GM23338 (cell line): ENCODE data around the gene TMEM204. TPM values are rescaled to one million over a fixed set of nuclear protein-coding genes. Genes with fewer than 3 reads are reported as not detected.

Experiments
- ATAC-seq: fragments of 200-7000 bp; cut with Tn5 transposase; 3 replicates; pipeline ENCODE4 v1.9.1; 2020
- DNase-seq: peaks from one replicate; pipeline ENCODE4 v3.0.0-alpha.2; 2015; ENCODE audit warnings: low spot score
- H2AFZ ChIP-seq: fragments of 200-600 bp; sonication (generic); 2 replicates; pipeline ENCODE4 v1.8.0; 2016; ENCODE audit warnings: antibody characterized with exemption, mild to moderate bottlenecking, moderate library complexity
- H3F3A ChIP-seq: fragments of 200-600 bp; sonication (generic); replicated peaks from 2 replicates; pipeline ENCODE4 v1.8.0; 2017; ENCODE audit warnings: antibody characterized with exemption, mixed run types, low read depth
- H3K27ac ChIP-seq: fragments of 200-600 bp; sonication (generic); 2 replicates; pipeline ENCODE4 v1.6.1; 2016; ENCODE audit warnings: low read depth
- H3K27me3 ChIP-seq: fragments of 200-600 bp; sonication (generic); 2 replicates; pipeline ENCODE4 v1.8.0; 2016; ENCODE audit warnings: mild to moderate bottlenecking, mixed run types, moderate library complexity; ENCODE audit not compliant: insufficient read depth
- H3K36me3 ChIP-seq: fragments of 200-600 bp; sonication (generic); 2 replicates; pipeline ENCODE4 v1.8.0; 2016; ENCODE audit warnings: mild to moderate bottlenecking; ENCODE audit not compliant: insufficient read depth
- H3K4me1 ChIP-seq: fragments of 200-600 bp; sonication (generic); 2 replicates; pipeline ENCODE4 v1.8.0; 2016; ENCODE audit warnings: mild to moderate bottlenecking, moderate library complexity; ENCODE audit not compliant: insufficient read depth
- H3K4me2 ChIP-seq: fragments of 200-600 bp; sonication (generic); 2 replicates; pipeline ENCODE4 v1.7.1; 2017; ENCODE audit warnings: mixed run types
- H3K4me3 ChIP-seq: fragments of 200-600 bp; sonication (generic); 2 replicates; pipeline ENCODE4 v1.6.1; 2016; ENCODE audit warnings: mixed run types
- H3K79me2 ChIP-seq: fragments of 200-600 bp; sonication (generic); replicated peaks from 2 replicates; pipeline ENCODE4 v1.8.0; 2017; ENCODE audit warnings: mild to moderate bottlenecking; ENCODE audit not compliant: insufficient read depth
- H3K9me2 ChIP-seq: fragments of 200-600 bp; sonication (generic); 2 replicates; pipeline ENCODE4 v1.8.0; 2017; ENCODE audit not compliant: insufficient read depth
- H4K20me1 ChIP-seq: fragments of 200-600 bp; sonication (generic); replicated peaks from 2 replicates; pipeline ENCODE4 v1.8.0; 2017; ENCODE audit warnings: mild to moderate bottlenecking; ENCODE audit not compliant: insufficient read depth
- H3K27ac Mint-ChIP-seq: 2 replicates; pipeline ENCODE4 v1.8.0; 2020; ENCODE audit warnings: inconsistent platforms, mild to moderate bottlenecking, moderate library complexity, mixed read lengths
- H3K27me3 Mint-ChIP-seq: 3 replicates; pipeline ENCODE4 v1.8.0; 2022; ENCODE audit warnings: low read depth, mild to moderate bottlenecking, moderate library complexity, mixed read lengths, inconsistent platforms; ENCODE audit not compliant: insufficient read depth, poor library complexity
- H3K36me3 Mint-ChIP-seq: 3 replicates; pipeline ENCODE4 v1.8.0; 2021; ENCODE audit warnings: low read depth, mild to moderate bottlenecking, inconsistent platforms, moderate library complexity, mixed read lengths
- H3K4me1 Mint-ChIP-seq: 3 replicates; pipeline ENCODE4 v1.8.0; 2020; ENCODE audit warnings: mild to moderate bottlenecking, inconsistent platforms, mixed read lengths
- H3K4me3 Mint-ChIP-seq: 3 replicates; pipeline ENCODE4 v1.8.0; 2021; ENCODE audit warnings: moderate library complexity, mild to moderate bottlenecking, inconsistent platforms, mixed read lengths
- H3K9me3 Mint-ChIP-seq: 3 replicates; pipeline ENCODE4 v1.8.0; 2020; ENCODE audit warnings: moderate library complexity, mild to moderate bottlenecking, inconsistent platforms, mixed read lengths
- CREB1 ChIP-seq: fragments of 250-450 bp; sonication (Bioruptor Pico); IDR thresholded peaks from 2 replicates; pipeline ENCODE4 v1.5.0; 2020; ENCODE audit warnings: low read depth, mild to moderate bottlenecking, moderate library complexity
- CTCF ChIP-seq, 2 experiments: fragments of 200-600 bp in 1 of 2; sonication (generic) in 1 of 2; conservative IDR thresholded peaks; 2 replicates each; pipeline versions ENCODE4 v1.5.1 to v1.6.1; 2016 to 2017; ENCODE audit warnings: antibody characterized with exemption in 2 of 2, low read depth in 2 of 2, mild to moderate bottlenecking in 2 of 2, moderate library complexity in 1 of 2
- ETS1 ChIP-seq: IDR thresholded peaks from 2 replicates; pipeline ENCODE4 v1.6.1; 2016; ENCODE audit warnings: antibody characterized with exemption
- EZH2 ChIP-seq: fragments of 200-600 bp; sonication (generic); IDR thresholded peaks from one replicate; pipeline ENCODE4 v1.8.0; 2017; ENCODE audit warnings: antibody characterized with exemption, mild to moderate bottlenecking, low read depth; ENCODE audit not compliant: unreplicated experiment
- EZH2phosphoT487 ChIP-seq: fragments of 200-600 bp; sonication (generic); IDR thresholded peaks from one replicate; pipeline ENCODE4 v1.8.1; 2018; ENCODE audit warnings: antibody characterized with exemption; ENCODE audit not compliant: unreplicated experiment
- JUNB ChIP-seq: IDR thresholded peaks from one replicate; pipeline ENCODE4 v1.6.1; 2016; ENCODE audit warnings: antibody characterized with exemption; ENCODE audit not compliant: unreplicated experiment
- NANOG ChIP-seq: IDR thresholded peaks from 2 replicates; pipeline ENCODE4 v1.6.1; 2016; ENCODE audit warnings: antibody characterized with exemption, borderline replicate concordance
- POLR2AphosphoS5 ChIP-seq: IDR thresholded peaks from 2 replicates; pipeline ENCODE4 v1.6.1; 2016; ENCODE audit warnings: antibody characterized with exemption, low read depth
- REST ChIP-seq: IDR thresholded peaks from one replicate; pipeline ENCODE4 v1.6.1; 2018; ENCODE audit warnings: antibody characterized with exemption; ENCODE audit not compliant: unreplicated experiment
- STAT1 ChIP-seq: IDR thresholded peaks from one replicate; pipeline ENCODE4 v1.6.1; 2016; ENCODE audit warnings: antibody characterized with exemption; ENCODE audit not compliant: unreplicated experiment
- ZNF114 ChIP-seq: fragments of 250-450 bp; sonication (Bioruptor Pico); IDR thresholded peaks from 2 replicates; pipeline ENCODE4 v1.5.0; 2020; ENCODE audit warnings: mild to moderate bottlenecking, moderate library complexity
- ZNF331 ChIP-seq: fragments of 250-450 bp; sonication (Bioruptor Pico); IDR thresholded peaks from 2 replicates; pipeline ENCODE4 v1.5.0; 2020; ENCODE audit warnings: low read depth, mild to moderate bottlenecking, moderate library complexity
- ZNF462 ChIP-seq: fragments of 250-450 bp; sonication (Bioruptor Pico); IDR thresholded peaks from 2 replicates; pipeline ENCODE4 v1.5.0; 2020; ENCODE audit warnings: mild to moderate bottlenecking, moderate library complexity
- polyA plus RNA-seq: library from polyadenylated mRNA; unstranded; fragments of >200 nt; fragmentation: Nextera tagmentation; extraction: Ambion mirVana; gene quantifications from 2 replicates; pipeline ENCODE4 v1.2.1, GENCODE V29; 2016
- total RNA-seq: library from RNA; depleted of rRNA; stranded (reverse); fragments of >200 nt; shearing (Covaris generic); gene quantifications from 2 replicates; pipeline ENCODE4 v1.2.3, GENCODE V29; 2014

Gene TMEM204
- total and polyA plus RNA-seq, 2 experiments from 2014 or later = 0.14 to 0.21 TPM

GRCh38 chr16:1552129-1552528, 18.7 kb downstream of the TMEM204 start:
- Mint-ChIP-seq H3K27me3 (peaks cover 4% of the 10 kb centered on the region), H3K36me3 (peaks cover 12% of the 10 kb centered on the region)
- no peak overlapping the region for H3K27ac ChIP-seq

More at GRCh38 chr16:1552129-1552528, 18.7 kb downstream of the TMEM204 start:
- H3K4me1 ChIP-seq = no peaks in the 10 kb centered on the region
- no peaks in the 10 kb centered on the region for H3K9me3 Mint-ChIP-seq
- H3K27me3 ChIP-seq = no peaks in the 10 kb centered on the region
- H3K4me2 ChIP-seq = no peak overlapping the region
- no peaks in the 10 kb centered on the region for H3K36me3 ChIP-seq
- H3K4me3 Mint-ChIP-seq = no peak overlapping the region
- no peak for ATAC-seq
- H4K20me1 ChIP-seq = no peaks in the 10 kb centered on the region
- H3K27ac Mint-ChIP-seq = no peak overlapping the region; the same call in 1 of the 2 replicates
- H3K79me2 ChIP-seq = no peaks in the 10 kb centered on the region
- H3K4me1 Mint-ChIP-seq = no peaks in the 10 kb centered on the region
- H2AFZ ChIP-seq = no peak overlapping the region
- TF ChIP-seq CTCF (conservative IDR thresholded peaks at IDR 0.05; ENCODE audit: low read depth in 2 of 2) (no peak), STAT1 (no peak), CREB1 (no peak), REST (no peak), EZH2 (no peak), EZH2phosphoT487 (no peak), NANOG (no peak), ZNF114 (CRISPR knock-in tag) (no peak), ZNF462 (no peak), POLR2AphosphoS5 (no peak), ZNF331 (CRISPR knock-in tag) (no peak), ETS1 (no peak), JUNB (no peak)
- DNase-seq = no peak
- H3K9me2 ChIP-seq = no peaks in the 10 kb centered on the region
- no peak overlapping the region for H3K4me3 ChIP-seq
- no peaks in the 10 kb centered on the region for H3F3A ChIP-seq
